Measurements from ENCODE around the gene NMBR. TPM values are rescaled to one million over a fixed set of nuclear protein-coding genes. Genes with fewer than 3 reads are reported as not detected.
"Not testable (repeated sequence)": the region's sequence is repeated elsewhere in the genome, so short reads cannot be mapped to it uniquely, and the experiment has no call there.

The NMBR gene
- total RNA-seq: not detected

DNA sequence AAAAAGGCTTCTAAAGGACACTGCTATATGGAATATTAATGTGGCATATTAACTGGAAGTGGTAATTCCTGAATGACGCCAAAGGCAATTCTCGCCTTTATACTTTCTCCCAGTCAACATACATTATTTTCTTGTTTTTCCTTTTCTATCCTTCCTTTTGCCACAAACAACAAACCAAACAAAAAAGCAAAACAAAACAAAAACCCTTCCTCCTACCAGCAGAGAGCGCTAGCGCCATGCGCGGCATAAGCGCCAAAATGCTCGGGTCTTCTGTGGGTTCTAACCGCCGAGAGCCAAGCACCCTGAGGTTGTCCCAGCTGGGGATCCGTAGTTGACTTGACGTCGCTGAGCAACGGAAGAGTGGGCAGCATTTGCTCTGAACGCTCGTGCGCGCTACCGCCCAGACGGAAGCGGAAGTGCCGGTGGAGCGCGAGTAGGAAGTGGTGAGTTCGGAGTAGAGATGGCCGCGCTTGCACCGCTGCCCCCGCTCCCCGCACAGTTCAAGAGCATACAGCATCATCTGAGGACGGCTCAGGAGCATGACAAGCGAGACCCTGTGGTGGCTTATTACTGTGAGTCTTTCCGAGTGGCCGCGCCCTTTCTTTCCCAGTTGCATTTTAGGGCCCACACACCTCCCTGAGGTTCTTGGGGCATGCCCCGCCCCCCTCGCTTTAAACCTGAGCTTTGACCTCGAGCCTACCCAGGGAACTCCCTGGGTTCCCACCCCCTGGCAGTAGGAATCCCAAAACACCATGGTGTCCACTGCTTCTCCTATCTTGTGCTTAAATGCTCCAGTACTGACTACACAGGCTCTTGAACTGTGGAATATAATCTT, at the start of gene NMBR, which contains the start of gene VTA1:
NMBR (minus strand) TSS at position 295 of the 835 bp plus-strand sequence. CDS start 58,464 bp downstream, outside the sequence.
VTA1 (plus strand) TSS at position 436 of the 835 bp plus-strand sequence; CDS start at position 461, 25 bp downstream.
- peak; percentile 98 for DNase-seq (ENCODE audit: low spot score)

GRCh38 chr6:142195862-142196541, 49.1 kb upstream of the NMBR start:
- no peak for DNase-seq (ENCODE audit: low spot score)

DNA sequence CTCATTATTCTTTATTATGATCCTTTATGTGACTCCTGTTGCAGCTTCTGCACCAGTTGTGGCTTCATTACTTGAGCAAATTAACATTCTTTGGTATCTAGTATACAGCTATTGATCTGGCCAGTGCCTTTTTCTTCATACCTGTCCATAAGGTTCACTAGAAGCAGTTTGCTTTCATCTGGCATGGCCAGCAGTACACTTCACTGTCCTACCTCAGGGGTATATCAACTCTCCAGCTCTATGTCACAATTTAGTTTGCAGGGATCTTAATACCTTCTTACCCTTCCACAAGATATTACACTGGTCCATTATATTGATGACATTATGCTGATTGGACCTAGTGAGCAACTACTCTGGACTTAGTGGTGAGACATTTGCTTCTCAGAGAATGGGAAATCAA, 46.7 kb upstream of the NMBR start:
- DNase-seq (ENCODE audit: low spot score): no peak

GRCh38 chr6:142192343-142192742, 45.4 kb upstream of the NMBR start:
- no peak for DNase-seq (ENCODE audit: low spot score)

GRCh38 chr6:142189057-142189456, 42.1 kb upstream of the NMBR start:
- DNase-seq (ENCODE audit: low spot score): no peak

- not testable (repeated sequence) for DNase-seq (ENCODE audit: low spot score)
Measured at GRCh38 chr6:142188341-142188740, 41.4 kb upstream of the NMBR start.

- DNase-seq (ENCODE audit: low spot score): no peak
Measured at GRCh38 chr6:142187209-142187608, 40.3 kb upstream of the NMBR start.

- no peak for DNase-seq (ENCODE audit: low spot score)
Measured at GRCh38 chr6:142185641-142186040, 38.7 kb upstream of the NMBR start.

GRCh38 chr6:142184307-142184706, 37.4 kb upstream of the NMBR start:
- DNase-seq (ENCODE audit: low spot score): no peak

DNA sequence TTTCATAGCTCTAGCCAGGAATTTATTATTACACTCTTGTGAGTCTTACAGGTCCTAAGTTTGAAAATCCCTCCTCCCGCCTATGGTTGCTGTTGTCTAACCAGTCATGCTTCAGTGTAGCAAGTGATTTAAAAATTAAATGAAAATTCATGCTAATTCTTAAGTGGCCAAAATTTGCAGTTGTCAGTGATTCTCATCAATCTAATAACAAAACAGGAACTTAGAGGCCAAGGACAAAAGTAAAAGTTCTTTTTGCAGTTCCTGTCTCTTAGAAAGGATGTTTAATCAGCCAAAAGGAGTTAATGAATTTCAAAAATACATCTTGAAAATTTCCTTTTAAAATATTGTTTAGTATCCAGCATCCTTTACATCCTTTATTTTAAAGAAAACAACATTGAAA, 36.4 kb upstream of the NMBR start:
- no peak for DNase-seq (ENCODE audit: low spot score)

- no peak for DNase-seq (ENCODE audit: low spot score)
Measured at GRCh38 chr6:142182004-142182403, 35.1 kb upstream of the NMBR start.

GRCh38 chr6:142178129-142178528, 31.2 kb upstream of the NMBR start:
- no peak for DNase-seq (ENCODE audit: low spot score)

GRCh38 chr6:142174703-142175102, 27.8 kb upstream of the NMBR start:
- no peak for DNase-seq (ENCODE audit: low spot score)

GRCh38 chr6:142173980-142174379, 27.1 kb upstream of the NMBR start:
- DNase-seq (ENCODE audit: low spot score): no peak

- DNase-seq (ENCODE audit: low spot score): no peak
Measured at GRCh38 chr6:142172758-142173157, 25.8 kb upstream of the NMBR start.

DNA sequence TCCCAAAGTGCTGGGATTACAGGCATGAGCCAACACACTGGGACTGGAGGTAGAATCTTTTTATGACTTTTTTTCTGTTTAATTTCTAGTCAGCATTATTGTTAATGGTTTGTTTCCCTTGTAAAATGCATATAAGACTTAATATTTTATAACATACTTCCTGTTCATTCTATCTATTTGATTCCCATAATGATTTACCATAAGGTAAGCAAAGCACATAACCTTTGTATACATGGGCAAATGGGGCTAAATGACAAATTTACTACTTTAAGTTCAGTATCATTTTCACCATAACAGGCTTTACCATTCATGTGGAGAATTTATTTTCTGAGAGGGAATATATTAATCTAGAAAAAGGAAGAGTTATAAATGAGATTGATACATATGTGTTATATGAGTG, 24.4 kb upstream of the NMBR start:
- DNase-seq (ENCODE audit: low spot score): no peak

- no peak for DNase-seq (ENCODE audit: low spot score)
Measured at GRCh38 chr6:142167486-142167885, 20.6 kb upstream of the NMBR start.

DNA sequence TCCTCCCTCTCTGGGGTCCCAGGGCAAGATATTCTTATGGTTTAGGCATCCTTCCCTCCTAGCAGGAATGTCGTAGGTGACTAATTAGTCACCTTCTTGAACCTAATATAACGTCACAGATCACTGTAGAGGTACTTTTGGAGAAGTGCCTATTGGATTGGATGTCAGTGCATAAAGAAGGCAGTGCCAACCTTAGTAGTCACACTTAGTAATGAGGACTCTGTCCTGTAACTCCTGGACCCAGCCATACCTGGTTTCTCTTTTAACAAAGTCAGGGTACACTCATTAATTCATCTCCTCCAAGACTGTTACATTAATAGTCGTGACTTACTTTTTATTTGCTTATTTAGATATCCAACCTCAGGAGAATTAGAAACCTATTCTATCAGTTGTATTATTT, 20.1 kb upstream of the NMBR start:
- DNase-seq (ENCODE audit: low spot score): no peak

DNA sequence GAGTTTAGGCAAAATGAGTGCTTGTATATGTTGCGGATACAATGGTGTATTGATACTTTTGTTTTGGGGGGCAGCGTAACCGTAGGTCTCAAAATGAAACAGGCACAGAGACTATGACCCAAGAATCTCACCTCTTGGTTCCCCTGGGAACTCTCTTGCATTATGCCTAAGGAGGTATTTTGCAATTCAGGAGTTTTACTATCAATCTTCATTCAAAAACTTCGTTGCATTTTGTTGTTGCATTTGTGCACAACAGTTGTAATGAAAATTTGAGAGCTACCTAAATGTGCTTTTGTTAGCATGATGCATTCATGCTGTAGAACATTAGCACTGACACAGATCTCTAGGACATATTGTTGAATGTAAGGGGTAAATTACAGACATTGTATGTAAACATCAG, 18.3 kb upstream of the NMBR start:
- DNase-seq (ENCODE audit: low spot score): no peak

DNA sequence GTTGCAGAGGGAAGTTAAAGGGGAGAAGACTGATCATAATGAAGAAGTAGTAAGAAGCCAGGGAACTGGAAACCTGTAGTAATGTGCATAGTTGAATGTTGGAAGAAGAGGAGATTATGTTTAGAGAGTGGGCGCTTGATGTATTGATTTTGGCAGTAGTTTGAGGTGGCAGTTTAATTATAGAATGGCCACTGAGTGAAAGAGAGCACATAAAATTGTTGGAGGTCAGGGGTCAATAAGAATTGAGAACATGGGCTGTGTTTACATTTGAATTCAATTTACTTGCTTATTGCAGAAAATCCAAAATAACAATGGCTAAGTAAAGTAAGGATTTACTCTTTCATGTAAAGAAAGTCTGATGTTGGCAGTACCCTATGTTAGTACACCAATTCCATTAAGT, 15.9 kb upstream of the NMBR start:
- DNase-seq (ENCODE audit: low spot score): no peak

DNA sequence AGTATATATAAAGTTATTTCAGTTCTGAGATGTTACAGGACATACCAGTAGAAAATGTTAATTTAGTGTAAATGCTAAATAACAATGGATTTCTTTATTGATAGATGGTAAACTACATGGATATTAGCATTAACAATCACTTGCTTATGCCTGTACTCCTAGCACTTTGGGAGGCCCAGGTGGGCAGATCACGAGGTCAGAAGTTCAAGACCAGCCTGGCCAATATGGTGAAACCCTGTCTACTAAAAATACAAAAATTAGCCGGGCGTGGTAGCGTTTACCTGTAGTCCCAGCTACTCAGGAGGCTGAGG, 9.8 kb upstream of the NMBR start:
- not testable (repeated sequence) for DNase-seq (ENCODE audit: low spot score)

- DNase-seq (ENCODE audit: low spot score): no peak
Measured at GRCh38 chr6:142155895-142156757, 9.2 kb upstream of the NMBR start.
